Endothelial cell (in vitro differentiated cells): ENCODE results near the gene NFKB2. TPM values are rescaled to one million over a fixed set of nuclear protein-coding genes. Genes with fewer than 3 reads are reported as not detected.

Experiments used
- DNase-seq: peaks from one replicate; pipeline ENCODE4 v3.0.0; 2021; ENCODE audit warnings: low spot score
- H3K27ac Mint-ChIP-seq: one replicate; pipeline ENCODE4 v1.8.0; 2021; ENCODE audit warnings: mixed read lengths, inconsistent platforms; ENCODE audit not compliant: unreplicated experiment
- H3K27me3 Mint-ChIP-seq: one replicate; pipeline ENCODE4 v1.8.0; 2021; ENCODE audit warnings: mild to moderate bottlenecking, moderate library complexity, mixed read lengths, inconsistent platforms; ENCODE audit not compliant: unreplicated experiment
- H3K36me3 Mint-ChIP-seq: one replicate; pipeline ENCODE4 v1.8.0; 2021; ENCODE audit warnings: mild to moderate bottlenecking, low read depth, mixed read lengths, inconsistent platforms; ENCODE audit not compliant: unreplicated experiment
- H3K4me1 Mint-ChIP-seq: one replicate; pipeline ENCODE4 v1.8.0; 2021; ENCODE audit warnings: mild to moderate bottlenecking, mixed read lengths, inconsistent platforms; ENCODE audit not compliant: unreplicated experiment
- H3K4me3 Mint-ChIP-seq: one replicate; pipeline ENCODE4 v1.8.0; 2021; ENCODE audit warnings: mild to moderate bottlenecking, mixed read lengths, inconsistent platforms; ENCODE audit not compliant: unreplicated experiment
- H3K9me3 Mint-ChIP-seq: one replicate; pipeline ENCODE4 v1.8.0; 2021; ENCODE audit warnings: mixed read lengths, inconsistent platforms; ENCODE audit not compliant: unreplicated experiment
- total RNA-seq: library from RNA; stranded (reverse); fragmentation: NEBNext Ultra II Directional; extraction: Animal tissue kit (Norgen Biotek cat#: 25700); gene quantifications from one replicate; pipeline ENCODE4 v1.2.1, GENCODE V29; 2021; ENCODE audit not compliant: unreplicated experiment
- TF ChIP-seq, protein P1 (sequence below): fragments of 200-600 bp; sonication (generic); IDR thresholded peaks from one replicate; pipeline ENCODE4 v1.5.0; 2021; ENCODE audit warnings: antibody characterized with exemption; ENCODE audit not compliant: unreplicated experiment

Gene NFKB2
- total RNA-seq, 1 donor from 2014 or later = 14.2 TPM

DNA sequence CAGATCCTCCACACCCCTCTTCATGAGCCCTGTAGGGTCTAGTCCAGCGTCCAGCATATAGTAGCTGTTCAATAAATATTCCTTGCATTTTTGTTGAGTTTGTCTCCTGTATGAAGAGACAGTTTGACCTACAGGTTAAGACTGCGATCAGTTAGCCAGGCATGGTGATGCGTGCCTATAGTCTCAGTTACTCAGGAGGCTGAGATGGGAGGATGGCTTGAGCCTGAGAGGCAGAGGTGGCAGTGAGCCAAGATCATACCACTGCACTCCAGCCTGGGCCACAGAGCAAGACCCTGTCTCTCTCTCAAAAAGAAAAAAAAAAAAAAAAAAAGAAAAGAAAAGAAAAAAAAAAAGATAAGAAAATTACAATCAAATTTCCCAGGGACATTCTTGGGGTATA is 42.0 kb downstream of the NFKB2 start:
- TF ChIP-seq, protein P1, sequence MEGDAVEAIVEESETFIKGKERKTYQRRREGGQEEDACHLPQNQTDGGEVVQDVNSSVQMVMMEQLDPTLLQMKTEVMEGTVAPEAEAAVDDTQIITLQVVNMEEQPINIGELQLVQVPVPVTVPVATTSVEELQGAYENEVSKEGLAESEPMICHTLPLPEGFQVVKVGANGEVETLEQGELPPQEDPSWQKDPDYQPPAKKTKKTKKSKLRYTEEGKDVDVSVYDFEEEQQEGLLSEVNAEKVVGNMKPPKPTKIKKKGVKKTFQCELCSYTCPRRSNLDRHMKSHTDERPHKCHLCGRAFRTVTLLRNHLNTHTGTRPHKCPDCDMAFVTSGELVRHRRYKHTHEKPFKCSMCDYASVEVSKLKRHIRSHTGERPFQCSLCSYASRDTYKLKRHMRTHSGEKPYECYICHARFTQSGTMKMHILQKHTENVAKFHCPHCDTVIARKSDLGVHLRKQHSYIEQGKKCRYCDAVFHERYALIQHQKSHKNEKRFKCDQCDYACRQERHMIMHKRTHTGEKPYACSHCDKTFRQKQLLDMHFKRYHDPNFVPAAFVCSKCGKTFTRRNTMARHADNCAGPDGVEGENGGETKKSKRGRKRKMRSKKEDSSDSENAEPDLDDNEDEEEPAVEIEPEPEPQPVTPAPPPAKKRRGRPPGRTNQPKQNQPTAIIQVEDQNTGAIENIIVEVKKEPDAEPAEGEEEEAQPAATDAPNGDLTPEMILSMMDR = no peak
- Mint-ChIP-seq H3K27ac (no peak overlapping the region), H3K27me3 (peaks cover 16% of the 10 kb centered on the region), H3K4me1 (peaks cover 42% of the 10 kb centered on the region), H3K4me3 (no peak overlapping the region), H3K36me3 (no peaks in the 10 kb centered on the region), H3K9me3 (no peaks in the 10 kb centered on the region)
- no peak for DNase-seq

- Mint-ChIP-seq H3K36me3 (no peaks in the 10 kb centered on the region), H3K27ac (no peak overlapping the region), H3K9me3 (no peaks in the 10 kb centered on the region), H3K4me1 (peaks cover 41% of the 10 kb centered on the region), H3K27me3 (peaks cover 16% of the 10 kb centered on the region), H3K4me3 (no peak overlapping the region)
- TF ChIP-seq, protein P1 = no peak
- no peak for DNase-seq
These were observed 42.9 kb downstream of the NFKB2 start for GRCh38 chr10:102438374-102438773.

- Mint-ChIP-seq H3K36me3 (no peaks in the 10 kb centered on the region), H3K27ac (no peak overlapping the region), H3K27me3 (peaks cover 2% of the 10 kb centered on the region), H3K9me3 (no peaks in the 10 kb centered on the region), H3K4me3 (no peak overlapping the region), H3K4me1 (peaks cover 7% of the 10 kb centered on the region)
- DNase-seq = no peak
- TF ChIP-seq, protein P1 = no peak
These were observed 49.3 kb downstream of the NFKB2 start for GRCh38 chr10:102444851-102445250.

GRCh38 chr10:102449321-102450123 is 54.0 kb downstream of the NFKB2 start:
- peak overlapping the region; percentile 92 for H3K4me3 Mint-ChIP-seq
- peaks cover 11% of the 10 kb centered on the region for H3K4me1 Mint-ChIP-seq
- peak overlapping the region; percentile 74 for H3K27ac Mint-ChIP-seq
- peak; percentile 49 for DNase-seq
- peaks cover 4% of the 10 kb centered on the region for H3K36me3 Mint-ChIP-seq
- TF ChIP-seq, protein P1 = no peak
- H3K9me3 Mint-ChIP-seq = no peaks in the 10 kb centered on the region
- H3K27me3 Mint-ChIP-seq = no peaks in the 10 kb centered on the region

- no peaks in the 10 kb centered on the region for H3K9me3 Mint-ChIP-seq
- H3K4me3 Mint-ChIP-seq = peak overlapping the region; percentile 92
- H3K27me3 Mint-ChIP-seq = no peaks in the 10 kb centered on the region
- H3K27ac Mint-ChIP-seq = no peak overlapping the region
- H3K36me3 Mint-ChIP-seq = peaks cover 4% of the 10 kb centered on the region
- DNase-seq = no peak
- TF ChIP-seq, protein P1 = no peak
- peaks cover 11% of the 10 kb centered on the region for H3K4me1 Mint-ChIP-seq
These were observed 54.5 kb downstream of the NFKB2 start for GRCh38 chr10:102450124-102450373.
